Activated CD8-positive, alpha-beta T cell treated with anti-CD3 and anti-CD28 coated beads for 36 hours (primary cell): ENCODE data around the gene RPP38. TPM values are rescaled to one million over a fixed set of nuclear protein-coding genes. Genes with fewer than 3 reads are reported as not detected.
A peak's percentile ranks its signal among the peaks of the same experiment; 100 is the strongest.

Source experiments
- ATAC-seq: fragments of 200-7000 bp; cut with Tn5 transposase; one replicate; pipeline ENCODE4 v1.10.0; 2021; ENCODE audit warnings: mild to moderate bottlenecking, moderate library complexity
- CTCF ChIA-PET: fragments of 350-600 bp; sonication (Branson Sonifier 250); formaldehyde crosslinking; loops from one replicate; lab custom pipeline; 2021; ENCODE audit warnings: antibody characterized with exemption; lab: Charles Lee
- POLR2A ChIA-PET: fragments of 350-600 bp; sonication (Branson Sonifier 250); formaldehyde crosslinking; loops from one replicate; lab custom pipeline; 2021; ENCODE audit warnings: antibody characterized with exemption; lab: Charles Lee
- DNase-seq: peaks from one replicate; pipeline ENCODE4 v3.0.0-alpha.2; 2020
- H3K27ac Mint-ChIP-seq: one replicate; pipeline ENCODE4 v1.8.0; 2021; ENCODE audit warnings: mild to moderate bottlenecking, mixed read lengths
- H3K27me3 Mint-ChIP-seq: one replicate; pipeline ENCODE4 v1.8.0; 2021; ENCODE audit warnings: mixed read lengths
- H3K36me3 Mint-ChIP-seq: one replicate; pipeline ENCODE4 v1.8.0; 2021; ENCODE audit warnings: low read depth, mixed read lengths
- H3K4me1 Mint-ChIP-seq: one replicate; pipeline ENCODE4 v1.8.0; 2021; ENCODE audit warnings: low read depth, mixed read lengths
- H3K4me3 Mint-ChIP-seq: one replicate; pipeline ENCODE4 v1.8.0; 2021; ENCODE audit warnings: mild to moderate bottlenecking, moderate library complexity, mixed read lengths
- H3K9me3 Mint-ChIP-seq: one replicate; pipeline ENCODE4 v1.8.0; 2021; ENCODE audit warnings: mixed read lengths
- CTCF ChIP-seq: fragments of 200-600 bp; IDR thresholded peaks from one replicate; pipeline ENCODE4 v1.8.0; 2022; ENCODE audit warnings: antibody characterized with exemption, mild to moderate bottlenecking
- intact Hi-C: fragments of 100-400 bp; cut with micrococcal nuclease; formaldehyde crosslinking; loops from one replicate; pipeline ENCODE4 v1.10.0; 2022
- total RNA-seq, 2 experiments: library from RNA; stranded (reverse); gene quantifications; one replicate each; pipeline ENCODE4 v1.2.3, GENCODE V29; 2021

RPP38 gene
- total RNA-seq, 2 experiments from 2014 or later: 16.2 to 24.2 TPM

DNA sequence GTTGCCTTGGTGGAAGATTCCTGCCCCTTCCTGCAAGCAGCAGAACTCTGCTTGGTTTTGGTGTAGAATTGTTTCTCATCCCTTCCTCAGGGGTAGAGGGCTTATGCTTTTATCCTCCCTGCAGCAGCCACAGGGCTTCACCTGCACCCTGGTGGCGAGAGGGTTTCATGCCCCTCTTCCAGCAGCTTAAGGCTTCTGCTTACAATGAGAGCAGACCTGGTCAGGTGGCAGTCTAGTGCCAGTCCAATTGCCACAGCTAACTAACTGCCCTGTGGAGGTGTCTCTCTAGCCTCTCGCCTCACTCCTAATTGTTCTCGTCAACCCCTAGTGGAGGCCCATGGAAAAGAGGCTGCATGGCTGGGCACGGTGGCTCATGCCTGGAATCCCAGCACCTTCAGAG is 27.9 kb upstream of the RPP38 start:
- TF ChIP-seq CTCF: no peak
- Mint-ChIP-seq H3K4me1 (no peaks in the 10 kb centered on the region), H3K36me3 (no peaks in the 10 kb centered on the region), H3K9me3 (peaks cover 3% of the 10 kb centered on the region), H3K4me3 (no peak overlapping the region), H3K27ac (no peak overlapping the region), H3K27me3 (peaks cover 7% of the 10 kb centered on the region)
- ChIA-PET POLR2A (interaction anchor here (1.1 kb wide), 1 partner anchor 12 kb away, joined by 3 read pairs; no protein-coding TSS in a partner anchor), CTCF (no interaction called here)
- ATAC-seq: no peak
- intact Hi-C loops: no loop called here
- no peak for DNase-seq

- Mint-ChIP-seq H3K27ac (no peak overlapping the region), H3K4me1 (no peaks in the 10 kb centered on the region)
- TF ChIP-seq CTCF: no peak
Measured at GRCh38 chr10:15072358-15072757, 24.8 kb upstream of the RPP38 start.

DNA sequence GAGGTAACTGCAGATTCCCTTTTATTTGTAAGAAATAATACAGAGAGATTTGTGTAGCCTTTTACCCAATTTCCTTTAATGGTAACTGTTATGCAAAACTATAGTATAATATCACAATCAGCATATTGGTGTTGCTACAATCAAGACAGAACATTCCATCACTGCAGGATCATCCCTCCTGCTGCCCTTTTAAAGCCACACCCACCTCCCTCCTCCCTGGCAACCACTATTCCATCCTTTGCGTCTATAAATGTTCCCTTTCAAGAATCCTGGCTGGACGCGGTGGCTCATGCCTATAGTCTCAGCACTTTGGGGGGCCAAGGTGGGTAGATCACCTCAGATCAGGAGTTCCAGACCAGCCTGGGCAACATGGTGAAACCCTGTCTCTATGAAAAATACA is 21.7 kb upstream of the RPP38 start:
- no peaks in the 10 kb centered on the region for H3K9me3 Mint-ChIP-seq
- ATAC-seq: no peak

More at GRCh38 chr10:15072358-15072757, 24.8 kb upstream of the RPP38 start:
- no peaks in the 10 kb centered on the region for H3K36me3 Mint-ChIP-seq
- ATAC-seq: no peak
- no peaks in the 10 kb centered on the region for H3K9me3 Mint-ChIP-seq
- DNase-seq: no peak
- ChIA-PET POLR2A (no interaction called here), CTCF (no interaction called here)
- peaks cover 1% of the 10 kb centered on the region for H3K27me3 Mint-ChIP-seq
- H3K4me3 Mint-ChIP-seq: no peak overlapping the region
- intact Hi-C loops: no loop called here

GRCh38 chr10:15083674-15084501 is 13.3 kb upstream of the RPP38 start:
- Mint-ChIP-seq H3K4me3 (peak overlapping the region; percentile 32), H3K27ac (no peak overlapping the region), H3K27me3 (no peaks in the 10 kb centered on the region), H3K36me3 (no peaks in the 10 kb centered on the region), H3K4me1 (no peaks in the 10 kb centered on the region), H3K9me3 (no peaks in the 10 kb centered on the region)
- TF ChIP-seq CTCF: no peak
- intact Hi-C loops: no loop called here
- ATAC-seq: no peak
- POLR2A ChIA-PET: no interaction called here
- no peak for DNase-seq
- CTCF ChIA-PET: no interaction called here

More for the DNA sequence above, 21.7 kb upstream of the RPP38 start:
- peaks cover 1% of the 10 kb centered on the region for H3K27me3 Mint-ChIP-seq
- H3K27ac Mint-ChIP-seq: no peak overlapping the region
- DNase-seq: no peak
- intact Hi-C loops: no loop called here
- no peaks in the 10 kb centered on the region for H3K36me3 Mint-ChIP-seq
- no peaks in the 10 kb centered on the region for H3K4me1 Mint-ChIP-seq
- POLR2A ChIA-PET: no interaction called here
- H3K4me3 Mint-ChIP-seq: no peak overlapping the region
- CTCF ChIA-PET: no interaction called here
- TF ChIP-seq CTCF: no peak

DNA sequence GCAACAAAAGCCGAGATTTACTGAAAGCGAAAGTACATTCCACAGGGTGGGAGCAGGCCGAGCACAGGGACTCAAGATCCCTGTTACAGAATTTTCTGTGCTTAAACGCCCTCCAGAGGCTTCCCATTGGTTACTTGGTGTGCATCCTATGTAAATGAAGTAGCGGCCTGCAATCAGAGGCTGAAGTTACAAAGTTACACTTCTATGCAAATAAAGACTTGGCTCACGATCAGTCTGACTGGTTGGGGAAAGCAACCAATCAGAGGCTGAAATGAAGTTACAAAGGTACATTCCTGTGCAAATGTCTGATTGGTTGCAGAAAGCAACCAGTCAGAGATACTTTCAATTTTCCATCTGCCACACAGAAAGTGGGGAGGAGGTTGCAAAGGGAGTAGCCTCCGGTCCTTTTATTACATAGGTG is 12.6 kb upstream of the RPP38 start:
- ChIA-PET CTCF (no interaction called here), POLR2A (interaction anchor here (1.6 kb wide), 1 partner anchor 12 kb away, joined by 3 read pairs; no protein-coding TSS in a partner anchor)
- H3K27me3 Mint-ChIP-seq: no peaks in the 10 kb centered on the region
- H3K9me3 Mint-ChIP-seq: no peaks in the 10 kb centered on the region
- no peak for DNase-seq
- TF ChIP-seq CTCF: no peak
- H3K27ac Mint-ChIP-seq: no peak overlapping the region
- no peaks in the 10 kb centered on the region for H3K4me1 Mint-ChIP-seq
- intact Hi-C loops: no loop called here
- H3K36me3 Mint-ChIP-seq: no peaks in the 10 kb centered on the region
- no peak for ATAC-seq
- H3K4me3 Mint-ChIP-seq: peak overlapping the region; percentile 32
